Fibroblast of pulmonary artery (primary cell): Measurements from ENCODE around the gene DDX39A.
A peak's percentile ranks its signal among the peaks of the same experiment; 100 is the strongest.
"Not testable (repeated sequence)": the region's sequence is repeated elsewhere in the genome, so short reads cannot be mapped to it uniquely, and the experiment has no call there.

Experiments
- DNase-seq: peaks from one replicate; pipeline ENCODE4 v3.0.0-alpha.2; 2010; ENCODE audit warnings: low read depth
- H3K4me3 ChIP-seq: replicated peaks from 2 replicates; pipeline ENCODE4 v1.5.1; 2011; ENCODE audit warnings: low read depth, mild to moderate bottlenecking, control low read depth, low read length, moderate library complexity
- TF ChIP-seq, protein P1 (sequence below): IDR thresholded peaks from 2 replicates; pipeline ENCODE4 v1.5.1; 2011; ENCODE audit warnings: mild to moderate bottlenecking, control low read depth, low read length, inconsistent platforms; ENCODE audit errors: missing control alignments

The DDX39A gene

DNA sequence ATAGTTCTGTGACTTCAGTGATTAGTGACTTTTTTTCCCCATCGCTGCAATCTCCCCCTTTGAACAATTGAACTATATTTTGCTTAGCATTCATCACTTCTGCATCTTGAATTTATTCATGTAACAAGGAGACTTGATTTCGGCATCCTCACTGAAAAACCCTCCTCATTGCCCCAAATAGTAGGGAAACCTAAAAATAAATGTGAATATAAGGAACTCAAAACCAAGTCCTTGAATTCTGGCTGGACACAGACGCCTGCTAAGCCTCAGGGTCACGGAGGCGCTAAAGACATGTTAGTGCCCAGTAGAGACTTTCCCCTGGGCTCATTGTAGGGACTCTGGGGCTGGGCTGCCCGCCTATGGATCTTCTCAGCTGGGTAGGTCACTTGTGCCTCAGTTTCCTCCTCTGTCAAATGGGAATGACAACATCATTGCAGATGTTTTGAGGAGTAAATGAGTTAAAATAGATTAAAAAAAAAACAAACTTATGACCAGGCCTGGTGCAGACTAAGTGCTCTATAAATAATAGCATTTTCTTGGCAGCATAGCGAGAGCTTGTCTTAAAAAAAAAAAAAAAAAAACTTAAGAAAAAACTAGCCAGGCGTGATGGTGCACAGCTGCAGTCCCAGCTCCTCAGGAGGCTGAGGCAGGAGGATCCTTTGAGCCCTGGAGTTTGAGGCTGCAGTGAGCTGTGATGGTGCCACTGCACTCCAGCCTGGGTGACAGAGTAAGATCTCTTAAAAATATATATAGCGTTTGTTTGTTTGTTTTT lies 39.7 kb downstream of the DDX39A start:
- no peak for DNase-seq
- TF ChIP-seq, protein P1, sequence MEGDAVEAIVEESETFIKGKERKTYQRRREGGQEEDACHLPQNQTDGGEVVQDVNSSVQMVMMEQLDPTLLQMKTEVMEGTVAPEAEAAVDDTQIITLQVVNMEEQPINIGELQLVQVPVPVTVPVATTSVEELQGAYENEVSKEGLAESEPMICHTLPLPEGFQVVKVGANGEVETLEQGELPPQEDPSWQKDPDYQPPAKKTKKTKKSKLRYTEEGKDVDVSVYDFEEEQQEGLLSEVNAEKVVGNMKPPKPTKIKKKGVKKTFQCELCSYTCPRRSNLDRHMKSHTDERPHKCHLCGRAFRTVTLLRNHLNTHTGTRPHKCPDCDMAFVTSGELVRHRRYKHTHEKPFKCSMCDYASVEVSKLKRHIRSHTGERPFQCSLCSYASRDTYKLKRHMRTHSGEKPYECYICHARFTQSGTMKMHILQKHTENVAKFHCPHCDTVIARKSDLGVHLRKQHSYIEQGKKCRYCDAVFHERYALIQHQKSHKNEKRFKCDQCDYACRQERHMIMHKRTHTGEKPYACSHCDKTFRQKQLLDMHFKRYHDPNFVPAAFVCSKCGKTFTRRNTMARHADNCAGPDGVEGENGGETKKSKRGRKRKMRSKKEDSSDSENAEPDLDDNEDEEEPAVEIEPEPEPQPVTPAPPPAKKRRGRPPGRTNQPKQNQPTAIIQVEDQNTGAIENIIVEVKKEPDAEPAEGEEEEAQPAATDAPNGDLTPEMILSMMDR: no peak
- H3K4me3 ChIP-seq: no peak overlapping the region

DNA sequence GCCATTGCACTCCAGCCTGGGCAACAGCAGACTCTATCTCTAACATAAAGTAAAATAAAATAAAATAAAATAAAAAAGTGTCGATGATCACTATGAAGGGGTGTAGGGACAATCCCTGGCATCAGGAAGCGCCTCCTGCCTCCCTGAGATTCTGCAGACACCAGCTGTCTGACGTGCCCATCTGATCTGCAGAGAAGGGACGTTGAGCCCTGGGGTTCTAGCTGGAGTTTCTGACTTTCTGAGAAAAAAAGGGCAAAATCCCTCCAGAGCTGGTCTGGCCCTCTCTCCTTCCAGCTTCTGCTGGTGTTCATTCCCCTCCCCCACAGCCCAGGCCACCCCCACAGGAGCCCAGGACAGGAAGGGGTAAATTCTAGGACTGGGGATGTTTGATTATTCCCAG lies 40.3 kb downstream of the DDX39A start:
- H3K4me3 ChIP-seq: no peak overlapping the region
- no peak for DNase-seq
- TF ChIP-seq, protein P1: no peak

DNA sequence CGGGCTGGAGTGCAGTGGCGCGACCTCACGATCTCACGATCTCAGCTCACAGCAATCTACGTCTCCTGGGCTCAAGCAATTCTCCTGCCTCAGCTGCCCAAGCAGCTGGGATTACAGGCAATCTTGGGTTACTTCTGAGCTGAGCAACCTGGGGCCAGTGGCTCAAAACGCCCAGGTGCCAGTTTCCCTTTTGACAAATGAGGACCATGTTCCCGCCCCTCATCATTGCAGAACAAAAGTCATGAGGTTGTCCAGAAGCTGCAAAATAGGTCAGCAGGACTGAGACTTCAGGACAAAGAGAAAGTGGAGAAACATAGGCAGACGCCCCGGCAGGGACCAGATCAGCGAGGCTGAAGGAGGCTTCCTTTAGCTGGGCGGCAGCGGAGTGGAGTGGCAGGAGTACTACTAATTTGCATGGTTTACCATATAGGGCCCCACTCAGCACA lies 41.2 kb downstream of the DDX39A start:
- TF ChIP-seq, protein P1: no peak
- DNase-seq: no peak

DNA sequence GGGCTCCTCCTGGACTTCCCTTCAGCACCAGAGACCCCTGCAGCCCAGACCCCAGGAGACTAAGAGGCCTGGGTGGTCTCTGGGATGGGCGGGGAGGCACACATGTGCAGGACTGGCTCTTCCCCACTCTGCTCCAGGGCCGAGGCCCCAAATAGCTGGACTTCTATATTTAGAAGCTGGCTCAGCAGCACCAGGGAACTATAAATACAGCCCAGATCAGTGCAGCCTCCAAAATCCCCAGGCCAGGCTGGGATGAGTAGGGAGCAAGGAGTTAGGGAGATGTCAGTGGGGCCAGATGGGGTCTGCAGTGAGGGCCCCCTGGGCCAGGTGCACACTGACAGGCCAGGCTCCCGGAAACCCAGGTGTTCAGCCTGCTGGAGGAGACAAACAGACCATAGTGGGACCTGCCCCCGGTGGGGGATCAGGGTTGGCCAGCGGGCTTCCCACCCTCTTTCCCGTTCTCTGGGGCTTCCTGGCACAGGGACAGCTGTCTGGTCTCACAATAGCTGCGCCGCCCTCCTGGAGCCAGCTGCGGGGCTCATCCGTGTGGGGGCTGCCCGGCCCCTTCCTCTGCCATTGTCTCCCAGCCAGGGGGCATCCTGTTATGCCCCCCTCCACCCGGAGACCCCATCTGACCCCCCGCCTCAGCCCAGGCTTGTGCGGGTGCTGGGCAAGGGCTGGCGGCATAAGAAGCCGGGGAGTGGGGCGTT lies 43.4 kb downstream of the DDX39A start:
- DNase-seq: peak; percentile 11
- TF ChIP-seq, protein P1: no peak
- no peak overlapping the region for H3K4me3 ChIP-seq

More for the DNA sequence above, 41.2 kb downstream of the DDX39A start:
- no peak overlapping the region for H3K4me3 ChIP-seq

- TF ChIP-seq, protein P1: no peak
- no peak overlapping the region for H3K4me3 ChIP-seq
- DNase-seq: no peak
These were observed 44.0 kb downstream of the DDX39A start for GRCh38 chr19:14375055-14375581.

DNA sequence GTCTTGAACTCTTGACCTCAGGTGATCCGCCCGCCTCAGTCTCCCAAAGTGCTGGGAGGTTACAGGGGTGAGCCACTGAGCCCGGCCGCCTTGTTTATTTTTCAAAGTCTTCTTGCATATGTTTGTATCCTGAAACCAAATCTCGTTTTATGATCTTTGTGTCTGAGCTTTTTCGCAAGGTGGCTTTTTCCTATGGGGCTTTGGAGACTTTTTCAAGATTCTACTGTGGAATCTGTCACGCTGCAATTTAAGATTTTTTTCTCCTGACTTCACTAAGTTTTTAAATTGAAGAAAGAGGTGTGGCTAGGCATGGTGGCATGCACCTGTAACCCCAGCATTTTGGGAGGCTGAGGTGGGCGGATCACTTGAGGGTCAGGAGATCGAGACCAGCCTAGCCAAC lies 44.8 kb downstream of the DDX39A start:
- DNase-seq, H3K4me3 ChIP-seq: not testable (repeated sequence)

DNA sequence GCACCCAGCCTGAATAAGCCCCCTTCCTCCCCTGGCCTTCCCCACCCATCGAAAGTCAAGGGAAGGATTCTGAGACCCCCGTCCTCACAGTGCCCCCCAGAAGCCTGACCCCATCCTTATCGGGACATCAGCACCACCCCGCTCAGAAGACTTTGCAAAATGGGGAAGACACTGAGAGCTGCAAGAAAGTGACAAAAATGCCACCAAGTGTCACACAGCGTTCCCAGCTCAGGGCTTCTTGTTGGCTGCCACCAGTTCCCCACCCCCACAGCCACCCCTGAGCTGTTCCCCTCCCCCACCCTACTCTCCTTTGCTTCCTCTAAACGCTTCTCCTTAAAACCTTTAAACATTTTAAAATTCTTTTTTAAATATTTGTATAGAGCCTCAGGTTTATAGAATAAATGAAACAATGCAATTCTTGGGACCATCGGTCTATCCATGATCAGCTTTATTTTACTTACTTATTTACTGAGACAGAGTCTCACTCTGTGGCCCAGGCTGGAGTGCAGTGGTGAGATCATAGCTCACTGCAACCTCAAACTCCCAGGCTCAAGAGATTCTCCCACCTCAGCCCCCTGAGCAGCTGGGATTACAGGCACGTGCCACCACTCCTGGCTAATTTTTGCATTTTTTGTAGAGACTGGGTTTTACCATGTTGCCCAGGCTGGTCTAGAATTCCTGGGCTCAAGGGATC lies 46.6 kb downstream of the DDX39A start:
- not testable (repeated sequence) for H3K4me3 ChIP-seq, DNase-seq
